Activated CD4-positive, alpha-beta T cell treated with anti-CD3 and anti-CD28 coated beads for 1 hour (primary cell): ENCODE results near the gene PRSS27.
"Not testable (repeated sequence)": the region's sequence is repeated elsewhere in the genome, so short reads cannot be mapped to it uniquely, and the experiment has no call there.

Experiments used
- DNase-seq: peaks from one replicate; pipeline ENCODE4 v3.0.0-alpha.2; 2020

Gene PRSS27

GRCh38 chr16:2721634-2722173, 1.7 kb upstream of the PRSS27 start:
- DNase-seq: not testable (repeated sequence)

- peak; percentile 78 for DNase-seq
These were observed 952 bp upstream of the PRSS27 start for GRCh38 chr16:2720719-2721633.

GRCh38 chr16:2719328-2720063, 528 bp downstream of the PRSS27 start:
- DNase-seq: no peak

GRCh38 chr16:2717383-2718263, 2.4 kb downstream of the PRSS27 start:
- no peak for DNase-seq

GRCh38 chr16:2716948-2717347, 3.1 kb downstream of the PRSS27 start:
- DNase-seq: no peak

GRCh38 chr16:2715966-2716885, 3.8 kb downstream of the PRSS27 start:
- no peak for DNase-seq

GRCh38 chr16:2715519-2715918, 4.5 kb downstream of the PRSS27 start:
- peak; percentile 69 for DNase-seq

GRCh38 chr16:2715064-2715463, 5.0 kb downstream of the PRSS27 start:
- no peak for DNase-seq

GRCh38 chr16:2713985-2714774, 5.8 kb downstream of the PRSS27 start:
- no peak for DNase-seq

- no peak for DNase-seq
These were observed 6.5 kb downstream of the PRSS27 start for GRCh38 chr16:2713523-2713922.

GRCh38 chr16:2712546-2712945, 7.5 kb downstream of the PRSS27 start:
- DNase-seq: no peak

GRCh38 chr16:2712063-2712441, 8.0 kb downstream of the PRSS27 start:
- DNase-seq: no peak

- DNase-seq: no peak
These were observed 8.5 kb downstream of the PRSS27 start for GRCh38 chr16:2711370-2712062.

- no peak for DNase-seq
These were observed 9.3 kb downstream of the PRSS27 start for GRCh38 chr16:2710711-2711231.

GRCh38 chr16:2710021-2710710, 9.9 kb downstream of the PRSS27 start:
- no peak for DNase-seq

- DNase-seq: no peak
These were observed 10.4 kb downstream of the PRSS27 start for GRCh38 chr16:2709588-2709984.

GRCh38 chr16:2708955-2709587, 11.0 kb downstream of the PRSS27 start:
- DNase-seq: no peak

- DNase-seq: no peak
These were observed 11.8 kb downstream of the PRSS27 start for GRCh38 chr16:2708290-2708639.
